Brain microvascular endothelial cell (primary cell): ENCODE measurements around the gene NTM.

Experiments
- DNase-seq: peaks from one replicate; pipeline ENCODE4 v3.0.0-alpha.2; 2020
- H3K27ac ChIP-seq: fragments of 250-450 bp; sonication (Bioruptor Pico); 2 replicates; pipeline ENCODE4 v1.5.1; 2020; ENCODE audit warnings: mild to moderate bottlenecking, moderate library complexity
- H3K27me3 ChIP-seq: fragments of 250-450 bp; sonication (Bioruptor Pico); replicated peaks from 2 replicates; pipeline ENCODE4 v1.5.1; 2020; ENCODE audit warnings: mild to moderate bottlenecking
- H3K36me3 ChIP-seq: fragments of 250-450 bp; sonication (Bioruptor Pico); replicated peaks from 2 replicates; pipeline ENCODE4 v1.5.1; 2020; ENCODE audit warnings: mild to moderate bottlenecking
- H3K4me3 ChIP-seq: 2 replicates; pipeline ENCODE4 v1.5.1; 2011; ENCODE audit warnings: low read depth, mild to moderate bottlenecking, control low read depth, low read length, moderate library complexity
- CTCF ChIP-seq: IDR thresholded peaks from 2 replicates; pipeline ENCODE4 v1.5.1; 2011; ENCODE audit warnings: low read depth, mild to moderate bottlenecking, moderate library complexity, low read length, control low read depth, inconsistent platforms; ENCODE audit errors: missing control alignments
- in situ Hi-C: cut with HindIII; loops from 2 replicates; pipeline ENCODE4 v1.10.0; 2017; ENCODE audit warnings: low sequenced_read_pairs, low pct_ligation_motif_present

The NTM gene

DNA sequence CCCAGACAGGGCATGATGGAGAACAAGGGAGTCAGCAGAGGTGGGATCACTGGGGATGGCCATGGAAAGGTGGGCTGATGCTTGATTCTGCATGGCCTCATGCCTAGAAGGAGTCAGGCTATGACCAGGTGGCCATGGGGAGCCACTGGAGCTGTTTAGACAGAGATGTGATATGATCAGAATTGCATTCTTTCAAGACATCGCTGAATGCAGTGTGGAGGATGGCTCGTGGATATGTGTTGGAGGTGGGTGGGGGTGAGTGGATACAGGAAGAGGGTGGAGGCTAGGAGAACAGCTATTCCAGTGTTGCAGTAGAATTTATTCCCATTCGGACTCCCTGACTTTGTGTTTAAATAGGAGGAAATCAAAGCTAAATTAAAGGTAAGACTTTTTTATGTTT is 841.1 kb downstream of the NTM start:
- H3K4me3 ChIP-seq: no peak overlapping the region
- no peak for TF ChIP-seq CTCF
- DNase-seq: no peak
- in situ Hi-C loops: no loop called here
- H3K36me3 ChIP-seq: no peaks in the 10 kb centered on the region
- H3K27ac ChIP-seq: no peak overlapping the region
- H3K27me3 ChIP-seq: no peaks in the 10 kb centered on the region

DNA sequence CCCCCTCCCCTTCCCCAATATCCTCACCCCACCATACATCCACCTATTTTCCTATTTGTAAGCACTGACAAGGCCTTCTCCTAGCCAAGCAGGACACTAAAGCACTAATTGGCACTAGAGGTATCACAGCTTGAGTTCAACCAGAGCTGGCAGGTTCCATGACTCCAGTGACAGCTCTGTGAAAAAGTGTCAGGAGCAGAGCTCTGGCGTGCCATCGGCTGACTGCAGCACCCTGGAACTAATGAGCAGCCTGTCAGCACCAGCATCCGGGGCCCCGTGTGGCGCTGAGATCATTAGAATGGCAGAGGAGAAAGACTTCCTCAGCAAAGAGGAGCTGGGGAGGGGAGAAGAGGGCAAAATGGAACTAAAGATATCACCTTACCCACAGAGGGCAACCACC is 847.4 kb downstream of the NTM start:
- TF ChIP-seq CTCF: no peak
- Histone ChIP-seq H3K27ac (no peak overlapping the region), H3K27me3 (no peaks in the 10 kb centered on the region), H3K36me3 (no peaks in the 10 kb centered on the region), H3K4me3 (no peak overlapping the region)
- in situ Hi-C loops: no loop called here
- no peak for DNase-seq

DNA sequence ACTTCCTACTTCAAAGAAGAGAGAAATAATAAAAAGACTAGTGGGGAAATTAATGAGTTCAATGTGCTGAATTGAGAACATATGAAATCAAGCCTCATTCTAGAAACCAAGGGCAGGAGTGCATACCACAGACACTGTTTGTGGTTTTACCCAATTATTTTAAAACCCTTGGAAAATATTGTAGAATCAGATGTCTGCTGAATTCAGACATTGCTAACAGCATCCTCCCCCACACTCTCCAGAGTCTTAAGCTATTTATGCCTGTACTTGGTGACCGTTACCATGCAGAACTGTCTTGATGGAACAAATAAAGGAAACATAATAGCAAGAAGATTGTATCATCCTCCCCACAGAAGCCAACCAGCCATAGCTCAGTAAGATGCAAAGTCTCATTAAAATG is 850.1 kb downstream of the NTM start:
- H3K27me3 ChIP-seq: no peaks in the 10 kb centered on the region
- DNase-seq: peak; percentile 89

DNA sequence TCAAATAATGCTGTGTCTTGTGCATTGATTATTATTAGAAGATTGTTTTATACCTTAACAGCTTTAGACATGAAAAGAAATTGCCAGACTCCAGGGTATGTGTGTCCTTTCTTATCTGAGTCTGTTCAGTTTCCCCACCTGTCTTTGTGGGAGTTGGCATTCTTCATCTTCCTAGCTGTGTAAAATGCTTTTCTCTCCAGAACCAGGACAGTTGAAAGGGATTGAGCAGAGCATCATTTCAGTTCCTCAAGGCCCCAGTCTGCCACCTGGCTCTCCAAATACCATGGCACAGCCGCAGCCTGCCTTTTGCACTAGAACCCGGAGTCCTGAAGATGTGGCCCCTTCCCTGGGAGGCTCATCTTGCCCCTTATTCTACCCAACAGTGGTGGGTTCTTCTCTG is 851.9 kb downstream of the NTM start:
- no peak overlapping the region for H3K4me3 ChIP-seq
- DNase-seq: no peak
- no peak overlapping the region for H3K27ac ChIP-seq
- TF ChIP-seq CTCF: no peak
- in situ Hi-C loops: no loop called here
- no peaks in the 10 kb centered on the region for H3K27me3 ChIP-seq
- no peaks in the 10 kb centered on the region for H3K36me3 ChIP-seq

More for the DNA sequence above, 850.1 kb downstream of the NTM start:
- no peaks in the 10 kb centered on the region for H3K36me3 ChIP-seq
- in situ Hi-C loops: no loop called here
- H3K4me3 ChIP-seq: no peak overlapping the region
- H3K27ac ChIP-seq: peak overlapping the region; percentile 56
- no peak for TF ChIP-seq CTCF

GRCh38 chr11:132226522-132226921 is 856.1 kb downstream of the NTM start:
- H3K4me3 ChIP-seq: no peak overlapping the region
- TF ChIP-seq CTCF: no peak
- DNase-seq: no peak
- H3K36me3 ChIP-seq: no peaks in the 10 kb centered on the region
- in situ Hi-C loops: no loop called here
- H3K27ac ChIP-seq: no peak overlapping the region
- H3K27me3 ChIP-seq: no peaks in the 10 kb centered on the region

GRCh38 chr11:132228746-132229325 is 858.4 kb downstream of the NTM start:
- no peak overlapping the region for H3K4me3 ChIP-seq
- no peaks in the 10 kb centered on the region for H3K36me3 ChIP-seq
- in situ Hi-C loops: no loop called here
- peak; percentile 76 for DNase-seq
- no peaks in the 10 kb centered on the region for H3K27me3 ChIP-seq
- no peak overlapping the region for H3K27ac ChIP-seq
- no peak for TF ChIP-seq CTCF
